ENCODE measurements around the gene GNG4. TPM values are rescaled to one million over a fixed set of nuclear protein-coding genes. Genes with fewer than 3 reads are reported as not detected.
"Not testable (repeated sequence)": the region's sequence is repeated elsewhere in the genome, so short reads cannot be mapped to it uniquely, and the experiment has no call there.

GNG4 gene
- total RNA-seq, 2 donors from 2014 or later = not detected

GRCh38 chr1:235644693-235645305, 4.8 kb downstream of the GNG4 start:
- H3K27ac Mint-ChIP-seq = peak overlapping the region; percentile 75
- H3K4me3 Mint-ChIP-seq = no peak overlapping the region
- no peaks in the 10 kb centered on the region for H3K9me3 ChIP-seq (ENCODE audit: control insufficient read depth, low read length, poor library complexity, severe bottlenecking)
- ATAC-seq = no peak
- H3K36me3 Mint-ChIP-seq (ENCODE audit: low read depth) = peaks cover 6% of the 10 kb centered on the region
- H3K27me3 Mint-ChIP-seq = peaks cover 45% of the 10 kb centered on the region
- H3K4me1 Mint-ChIP-seq = peaks cover 32% of the 10 kb centered on the region
- no peak for DNase-seq

DNA sequence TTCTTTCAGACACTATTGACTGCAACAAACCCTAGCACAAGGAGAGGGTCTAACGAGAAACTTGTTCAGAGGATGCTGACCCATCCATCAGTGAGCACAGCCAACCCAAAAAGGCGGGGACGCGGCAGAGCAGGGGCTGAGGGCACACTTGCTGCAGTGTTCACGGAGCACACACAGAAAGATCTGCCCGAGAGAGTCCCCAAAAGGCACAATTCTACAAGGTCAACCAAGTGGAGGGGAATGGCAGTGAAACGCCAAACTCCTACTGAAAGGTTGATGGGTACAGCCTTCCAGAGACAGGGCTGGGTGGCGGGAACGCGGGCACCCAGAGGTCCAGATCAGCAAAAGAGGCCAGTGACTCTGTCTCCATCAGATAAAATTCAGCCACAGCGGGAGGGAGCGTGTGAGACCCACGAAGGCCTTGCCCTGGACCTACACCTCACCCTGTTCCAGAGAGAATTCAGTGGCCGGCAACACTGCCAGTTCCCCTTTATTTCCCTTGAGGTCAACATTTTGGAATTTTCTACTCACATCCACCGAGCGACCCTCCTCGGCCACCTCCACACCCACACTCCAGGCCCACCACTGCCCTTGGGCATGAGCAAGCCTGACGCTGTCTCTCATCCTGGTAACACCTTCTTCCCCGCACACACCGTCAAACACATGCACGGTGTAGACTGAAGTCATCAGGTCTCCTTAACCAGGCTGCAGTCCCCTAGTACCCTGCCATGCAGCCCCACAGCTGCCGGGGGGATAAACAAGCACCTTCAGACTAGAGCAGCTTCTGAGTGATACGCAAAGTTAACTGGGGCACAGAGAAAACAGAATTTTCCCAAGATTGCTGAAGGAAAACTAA, 5.5 kb downstream of the GNG4 start:
- peaks cover 44% of the 10 kb centered on the region for H3K27me3 Mint-ChIP-seq
- no peak overlapping the region for H3K4me3 Mint-ChIP-seq
- ATAC-seq = no peak
- H3K4me1 Mint-ChIP-seq = peaks cover 33% of the 10 kb centered on the region
- peaks cover 6% of the 10 kb centered on the region for H3K36me3 Mint-ChIP-seq (ENCODE audit: low read depth)
- DNase-seq = no peak
- H3K9me3 ChIP-seq (ENCODE audit: control insufficient read depth, low read length, poor library complexity, severe bottlenecking) = no peaks in the 10 kb centered on the region
- H3K27ac Mint-ChIP-seq = peak overlapping the region; percentile 95

DNA sequence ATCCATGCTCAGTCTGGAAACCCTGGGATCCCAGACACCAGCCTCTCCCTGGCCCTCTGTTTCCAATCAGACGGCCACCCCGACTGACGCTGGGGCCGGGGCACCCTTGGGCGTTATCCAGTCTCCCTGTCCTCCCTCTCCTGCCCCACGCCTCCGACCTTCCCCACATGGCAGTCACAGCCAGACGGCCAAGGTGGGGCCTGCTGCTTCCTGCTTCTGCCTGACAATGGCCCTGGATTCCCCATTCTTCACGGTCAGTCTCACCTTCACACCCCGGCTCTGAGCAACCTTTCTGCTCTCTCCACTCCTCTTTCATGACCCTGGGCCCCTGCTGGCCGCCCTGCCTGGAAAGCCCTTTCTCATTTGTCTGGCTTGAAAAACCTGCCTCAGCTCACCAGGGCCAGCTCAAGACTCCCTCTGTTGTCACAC, 6.6 kb downstream of the GNG4 start:
- peaks cover 34% of the 10 kb centered on the region for H3K27me3 Mint-ChIP-seq
- no peak for DNase-seq
- peaks cover 26% of the 10 kb centered on the region for H3K4me1 Mint-ChIP-seq
- H3K27ac Mint-ChIP-seq = peak overlapping the region; percentile 95
- H3K4me3 Mint-ChIP-seq = peak overlapping the region; percentile 91
- no peak for ATAC-seq
- no peaks in the 10 kb centered on the region for H3K9me3 ChIP-seq (ENCODE audit: control insufficient read depth, low read length, poor library complexity, severe bottlenecking)
- H3K36me3 Mint-ChIP-seq (ENCODE audit: low read depth) = peaks cover 2% of the 10 kb centered on the region

DNA sequence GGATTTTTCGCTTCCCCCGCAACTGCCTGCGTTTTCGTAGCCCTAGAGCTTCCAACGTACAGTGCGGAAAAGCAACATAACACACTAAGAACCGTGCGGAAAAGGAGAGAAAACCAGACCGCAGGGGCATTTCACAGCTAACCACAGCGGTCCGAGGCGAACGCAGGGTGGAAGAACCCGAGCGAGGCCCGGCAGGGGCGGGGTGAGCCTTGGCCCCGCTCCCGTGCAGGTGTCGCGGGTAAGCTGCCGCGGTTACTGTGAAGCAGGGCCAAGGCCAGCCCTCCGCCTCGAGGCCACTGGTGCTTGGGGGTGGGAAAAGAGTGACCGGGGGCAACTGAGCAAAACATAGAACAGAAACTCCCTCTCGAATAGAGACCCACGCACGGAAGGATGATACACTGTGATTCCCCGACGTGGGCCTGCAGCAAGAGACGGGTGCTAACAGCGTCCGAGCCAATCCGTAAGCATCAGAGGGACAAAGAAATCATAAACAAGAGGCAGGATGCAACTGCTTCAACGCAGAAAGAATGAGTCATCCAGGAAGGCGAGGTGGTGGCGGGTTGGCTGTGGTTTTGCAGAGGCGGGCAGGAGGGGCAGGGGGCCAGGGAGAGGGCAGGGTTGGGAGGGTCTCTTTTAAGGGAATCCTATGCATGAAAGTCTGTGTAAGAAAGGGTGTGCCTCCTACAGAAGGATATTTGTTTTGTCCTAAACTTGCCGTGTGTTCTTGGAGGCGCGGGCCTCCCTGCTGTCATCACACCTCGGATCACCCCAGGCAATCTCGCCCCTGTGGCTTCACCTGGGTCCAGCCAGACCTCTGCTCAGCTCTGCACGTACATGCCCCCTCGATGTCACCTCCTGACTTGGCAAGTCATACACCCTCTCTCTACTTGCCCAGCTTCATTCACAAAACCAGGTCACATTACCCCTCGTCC, 7.3 kb downstream of the GNG4 start:
- H3K9me3 ChIP-seq (ENCODE audit: control insufficient read depth, low read length, poor library complexity, severe bottlenecking) = no peaks in the 10 kb centered on the region
- Mint-ChIP-seq H3K27ac (peak overlapping the region; percentile 95), H3K4me1 (peaks cover 26% of the 10 kb centered on the region), H3K4me3 (peak overlapping the region; percentile 91), H3K36me3 (ENCODE audit: low read depth) (peaks cover 2% of the 10 kb centered on the region), H3K27me3 (peaks cover 29% of the 10 kb centered on the region)
- DNase-seq (peak; percentile 28 to 55 (median 41)), ATAC-seq (peak; percentile 85)

DNA sequence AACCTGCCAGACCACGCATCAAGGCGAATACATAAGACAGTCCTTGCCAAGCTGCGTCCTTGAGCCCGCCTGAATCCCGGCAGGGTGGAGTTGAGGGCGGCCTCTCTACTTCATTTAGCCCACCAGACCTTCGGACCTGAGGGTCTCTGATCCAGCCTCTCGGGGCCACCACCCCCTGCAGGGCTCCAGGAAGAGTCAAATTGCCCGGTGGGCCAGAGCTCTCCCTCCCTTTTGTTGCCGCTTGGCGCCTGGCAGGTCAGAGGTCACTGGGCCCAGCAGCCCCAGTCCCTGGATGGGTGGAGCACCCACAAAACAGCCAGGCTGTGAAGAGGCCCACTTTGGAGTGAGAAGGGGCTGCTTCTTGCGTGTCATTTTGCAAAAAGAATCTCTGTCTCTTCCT, 9.0 kb downstream of the GNG4 start:
- H3K4me3 Mint-ChIP-seq = no peak overlapping the region
- DNase-seq (no peak), ATAC-seq (no peak)
- H3K27ac Mint-ChIP-seq = peak overlapping the region; percentile 95
- peaks cover 2% of the 10 kb centered on the region for H3K36me3 Mint-ChIP-seq (ENCODE audit: low read depth)
- peaks cover 16% of the 10 kb centered on the region for H3K27me3 Mint-ChIP-seq
- peaks cover 26% of the 10 kb centered on the region for H3K4me1 Mint-ChIP-seq
- H3K9me3 ChIP-seq (ENCODE audit: control insufficient read depth, low read length, poor library complexity, severe bottlenecking) = no peaks in the 10 kb centered on the region

DNA sequence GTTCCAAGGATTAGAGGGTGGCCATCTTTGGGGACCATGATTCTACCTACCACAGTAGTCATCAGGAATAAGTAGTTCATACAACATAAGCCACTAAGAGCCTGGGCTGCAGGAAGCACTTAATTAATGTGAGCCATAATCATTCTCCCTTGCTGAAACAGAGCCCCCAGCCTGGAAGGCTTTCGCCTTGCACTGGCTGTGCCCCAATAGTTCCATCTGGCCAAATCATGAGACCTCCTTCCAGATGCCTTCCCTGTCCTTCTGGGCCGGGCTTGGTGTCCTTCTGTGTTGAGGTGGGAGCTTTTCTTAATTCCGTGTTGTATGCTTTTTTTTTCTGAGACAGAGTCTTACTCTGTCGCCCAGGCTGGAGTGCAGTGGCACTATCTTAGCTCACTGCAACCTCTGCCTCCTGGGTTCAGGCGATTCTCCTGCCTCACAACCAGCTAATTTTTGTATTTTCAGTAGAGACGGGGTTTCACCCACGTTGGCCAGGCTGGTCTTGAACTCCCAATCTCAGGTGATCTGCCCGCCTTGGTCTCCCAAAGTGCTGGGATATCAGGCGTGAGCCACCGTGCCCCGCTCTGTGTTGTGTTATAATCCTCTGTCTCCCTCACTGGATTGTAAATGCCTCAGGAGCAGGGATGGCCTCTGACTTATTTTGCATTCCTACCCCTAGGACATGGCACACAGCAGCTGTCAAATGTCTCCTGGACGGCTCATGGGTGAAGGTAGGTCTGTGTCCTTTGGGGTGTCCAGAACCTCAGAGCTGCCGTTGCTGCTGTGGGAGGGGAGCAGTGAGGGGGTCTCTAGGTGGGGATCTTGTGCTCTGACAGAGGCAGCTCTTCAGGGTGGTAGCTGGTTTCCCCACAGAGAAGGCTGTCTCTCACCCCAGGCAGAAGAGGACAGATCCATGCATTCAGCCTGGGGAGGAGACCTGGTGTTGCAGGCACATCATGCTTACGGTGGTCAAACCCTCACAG, 10.1 kb downstream of the GNG4 start:
- H3K27me3 Mint-ChIP-seq = peaks cover 14% of the 10 kb centered on the region
- H3K36me3 Mint-ChIP-seq (ENCODE audit: low read depth) = peaks cover 2% of the 10 kb centered on the region
- peaks cover 25% of the 10 kb centered on the region for H3K4me1 Mint-ChIP-seq
- peak overlapping the region; percentile 95 for H3K27ac Mint-ChIP-seq
- no peaks in the 10 kb centered on the region for H3K9me3 ChIP-seq (ENCODE audit: control insufficient read depth, low read length, poor library complexity, severe bottlenecking)
- no peak for DNase-seq
- H3K4me3 Mint-ChIP-seq = no peak overlapping the region
- no peak for ATAC-seq

DNA sequence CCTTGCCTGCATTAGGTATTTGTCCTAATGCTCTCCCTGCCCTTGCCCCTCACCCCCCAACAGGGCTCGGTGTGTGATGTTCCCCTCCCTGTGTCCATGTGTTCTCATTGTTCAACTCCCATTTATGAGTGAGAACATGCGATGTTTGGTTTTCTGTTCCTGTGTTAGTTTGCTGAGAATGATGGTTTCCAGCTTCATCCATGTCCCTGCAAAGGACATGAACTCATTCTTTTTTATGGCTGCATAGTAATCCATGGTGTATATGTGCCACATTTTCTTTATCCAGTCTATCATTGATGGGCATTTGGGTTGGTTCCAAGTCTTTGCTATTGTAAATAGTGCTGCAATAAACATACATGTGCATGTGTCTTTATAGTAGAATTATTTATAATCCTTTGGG, 11.0 kb downstream of the GNG4 start:
- H3K4me1 Mint-ChIP-seq = peaks cover 24% of the 10 kb centered on the region
- DNase-seq; H3K36me3 Mint-ChIP-seq (ENCODE audit: low read depth); H3K4me3 Mint-ChIP-seq; H3K9me3 ChIP-seq (ENCODE audit: control insufficient read depth, low read length, poor library complexity, severe bottlenecking); ATAC-seq: not testable (repeated sequence)
- peak overlapping the region; percentile 19 for H3K27ac Mint-ChIP-seq
- H3K27me3 Mint-ChIP-seq = peaks cover 15% of the 10 kb centered on the region

DNA sequence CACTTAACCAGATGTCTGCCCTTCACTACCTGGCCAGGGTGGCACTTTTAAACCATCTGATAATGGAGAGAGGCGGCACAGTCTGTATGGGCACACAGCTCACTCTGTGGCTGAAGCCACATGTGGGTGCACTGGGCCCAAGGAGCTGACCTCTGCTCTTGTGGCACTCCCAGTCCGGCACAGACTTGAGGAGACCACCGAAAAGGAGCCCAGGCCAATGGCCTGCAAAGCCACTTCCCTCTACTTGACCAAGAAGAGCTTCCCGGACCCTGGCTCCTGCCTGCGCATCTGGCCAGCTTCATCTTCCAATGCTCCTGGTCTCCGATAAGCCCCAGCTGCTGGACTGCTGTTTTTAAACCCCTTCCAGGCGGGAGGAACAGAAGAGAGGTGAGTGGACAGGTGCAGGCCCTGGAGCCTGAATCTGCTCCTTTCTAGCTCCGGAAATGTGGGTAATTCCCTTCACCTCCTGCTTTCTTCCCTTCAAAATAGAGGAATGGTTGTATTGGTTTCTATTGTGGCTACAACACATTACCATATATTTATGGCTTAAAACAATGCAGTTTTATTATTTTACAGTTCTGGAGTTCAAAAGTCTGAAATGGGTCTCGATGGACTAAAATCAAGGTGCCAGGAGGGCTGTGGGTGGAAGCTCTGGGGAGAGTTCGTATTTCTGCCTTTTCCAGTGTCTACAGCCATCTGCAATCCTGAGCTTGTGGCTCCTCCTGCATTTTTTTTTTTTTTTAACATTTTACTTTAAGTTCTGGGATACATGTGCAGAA, 11.6 kb downstream of the GNG4 start:
- Mint-ChIP-seq H3K27ac (no peak overlapping the region), H3K27me3 (peaks cover 13% of the 10 kb centered on the region), H3K36me3 (ENCODE audit: low read depth) (peaks cover under 1% of the 10 kb centered on the region), H3K4me1 (peaks cover 18% of the 10 kb centered on the region), H3K4me3 (no peak overlapping the region)
- no peak for ATAC-seq
- no peaks in the 10 kb centered on the region for H3K9me3 ChIP-seq (ENCODE audit: control insufficient read depth, low read length, poor library complexity, severe bottlenecking)
- DNase-seq = no peak

GRCh38 chr1:235635938-235636662, 13.5 kb downstream of the GNG4 start:
- DNase-seq = no peak

DNA sequence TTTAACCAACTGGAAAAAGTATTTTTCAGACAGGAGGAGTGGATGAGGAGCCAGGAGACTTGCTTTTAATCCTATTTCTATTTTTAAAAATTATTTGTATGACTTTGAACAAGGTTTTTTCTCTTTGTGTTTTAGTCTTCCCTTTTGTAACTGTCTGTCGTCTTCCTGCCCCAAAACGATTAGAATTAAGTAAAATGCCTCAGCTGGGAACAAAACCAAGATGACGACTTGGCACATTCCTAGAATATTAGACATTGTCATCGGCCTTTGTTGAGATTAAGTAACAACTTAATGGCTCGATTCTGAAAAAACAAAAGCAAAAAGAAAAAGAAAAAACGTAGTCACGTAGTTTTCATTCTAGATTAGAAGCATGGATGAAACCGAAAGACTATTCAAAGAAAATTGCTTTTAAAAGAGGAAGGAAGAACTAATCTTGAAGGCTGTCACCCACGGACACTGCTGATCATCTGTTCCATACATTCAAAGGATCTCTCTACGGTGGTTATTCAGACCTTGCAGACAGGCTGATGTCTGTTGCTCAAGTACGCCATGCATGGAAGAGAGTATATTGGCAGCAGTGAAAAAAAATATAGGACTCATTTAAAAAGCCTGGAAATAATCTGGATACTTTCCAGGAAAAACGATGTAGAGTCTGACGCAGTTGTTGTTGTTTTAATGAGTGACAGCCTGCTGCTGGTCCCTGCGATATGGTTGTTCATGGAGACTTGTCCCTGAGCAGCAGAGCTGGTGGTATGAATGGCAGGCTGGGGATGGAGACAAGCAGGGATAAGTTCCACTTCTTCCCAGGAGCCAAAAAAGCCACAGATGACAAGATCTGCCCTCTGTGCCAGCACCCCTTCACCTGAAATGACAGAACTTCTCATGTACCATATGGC, 16.8 kb downstream of the GNG4 start:
- H3K36me3 Mint-ChIP-seq (ENCODE audit: low read depth) = peaks cover 4% of the 10 kb centered on the region
- H3K4me1 Mint-ChIP-seq = peaks cover 5% of the 10 kb centered on the region
- H3K9me3 ChIP-seq (ENCODE audit: control insufficient read depth, low read length, poor library complexity, severe bottlenecking) = no peaks in the 10 kb centered on the region
- peaks cover 38% of the 10 kb centered on the region for H3K27me3 Mint-ChIP-seq
- no peak overlapping the region for H3K4me3 Mint-ChIP-seq
- no peak overlapping the region for H3K27ac Mint-ChIP-seq
- DNase-seq (no peak), ATAC-seq (no peak)

More at GRCh38 chr1:235635938-235636662, 13.5 kb downstream of the GNG4 start:
- Mint-ChIP-seq H3K27me3 (peaks cover 29% of the 10 kb centered on the region), H3K36me3 (ENCODE audit: low read depth) (no peaks in the 10 kb centered on the region), H3K27ac (no peak overlapping the region), H3K4me3 (no peak overlapping the region), H3K4me1 (peaks cover 10% of the 10 kb centered on the region)
- ATAC-seq = no peak
- no peaks in the 10 kb centered on the region for H3K9me3 ChIP-seq (ENCODE audit: control insufficient read depth, low read length, poor library complexity, severe bottlenecking)
